ENCODE measurements around the gene CAMKK1.

- TF ChIP-seq CTCF (IDR thresholded peaks at IDR 0.05; ENCODE audit: extremely low read depth in 1 of 2, insufficient read depth in 1 of 2, low read depth in 1 of 2, low read length in 2 of 2) = no peak
- no peak for TF ChIP-seq MYC (IDR thresholded peaks at IDR 0.05; ENCODE audit: low read depth, low read length)
- no peak for TF ChIP-seq POLR2AphosphoS5 (IDR thresholded peaks at IDR 0.05; ENCODE audit: insufficient read depth, low read depth, low read length)
- no peak for TF ChIP-seq EZH2 (IDR thresholded peaks at IDR 0.05; ENCODE audit: borderline replicate concordance, low read depth, low read length, severe bottlenecking)
- no peak for TF ChIP-seq POLR2A (IDR thresholded peaks at IDR 0.05; ENCODE audit: low read depth, low read length)
- no peak for TF ChIP-seq MAX (IDR thresholded peaks at IDR 0.05; ENCODE audit: insufficient read depth, insufficient read length)
Observed at GRCh38 chr17:3919123-3919624, 26.3 kb upstream of the CAMKK1 start.

Measured in endothelial cell of umbilical vein (primary cell).